K562 (cell line): ENCODE data around the gene ATRX.

Source experiments
- CAMTA2 ChIP-seq: fragments of 250-450 bp; sonication (Bioruptor Pico); conservative IDR thresholded peaks from 2 replicates; pipeline ENCODE4 v1.5.1; 2022
- TBP ChIP-seq: optimal IDR thresholded peaks from 2 replicates; pipeline ENCODE3; 2011; ENCODE audit warnings: low read depth, low read length, improper control_type of control experiment
- TCF3 ChIP-seq: sonication (generic); formaldehyde crosslinking; IDR thresholded peaks from 2 replicates; pipeline ENCODE4 v1.4.0; 2020; ENCODE audit warnings: mild to moderate bottlenecking, missing genetic modification reagents
- ZBTB11 ChIP-seq, 3 experiments: fragments of 200-800 bp in 1 of 3; fragments of 250-450 bp in 1 of 3; fragments of 450-650 bp in 1 of 3; sonication (Bioruptor Pico) in 1 of 3; sonication (Bioruptor generic) in 1 of 3; formaldehyde crosslinking in 1 of 3; IDR thresholded peaks; 2 replicates each; pipeline versions ENCODE4 v1.6.1 to v1.8.0; 2016 to 2022; ENCODE audit warnings: mild to moderate bottlenecking in 2 of 3, missing genetic modification characterization in 2 of 3, missing compliant biosample characterization in 1 of 3, moderate library complexity in 1 of 3

- TF ChIP-seq TCF3 (CRISPR knock-in tag) (no peak), TBP (no peak), ZBTB11 (CRISPR knock-in tag; IDR thresholded peaks at IDR 0.05) (no peak), CAMTA2 (no peak)
These were observed 9.1 kb upstream of the ATRX start for GRCh38 chrX:77795124-77795523.
